NCI-H187 treated with DMSO at 0.1 percent for 48 hours (cell line): ENCODE results near the gene SLIT1.

ENCODE experiments used
- DNase-seq: peaks from one replicate; lab custom pipeline; 2025; lab: John Stamatoyannopoulos, UW

SLIT1 gene

GRCh38 chr10:97200616-97201015 is 14.9 kb upstream of the SLIT1 start:
- no peak for DNase-seq

GRCh38 chr10:97199152-97199551 is 13.4 kb upstream of the SLIT1 start:
- no peak for DNase-seq

- no peak for DNase-seq
Observed at GRCh38 chr10:97197030-97197500, 11.3 kb upstream of the SLIT1 start.

- DNase-seq, result no peak
Observed at GRCh38 chr10:97196223-97197029, 10.7 kb upstream of the SLIT1 start.

GRCh38 chr10:97195706-97196222 is 10.0 kb upstream of the SLIT1 start:
- no peak for DNase-seq

GRCh38 chr10:97192952-97193435 is 7.2 kb upstream of the SLIT1 start:
- no peak for DNase-seq

GRCh38 chr10:97190450-97190849 is 4.7 kb upstream of the SLIT1 start:
- DNase-seq, result no peak

- no peak for DNase-seq
Observed at GRCh38 chr10:97188261-97188711, 2.5 kb upstream of the SLIT1 start.

GRCh38 chr10:97186911-97187310 is 1.2 kb upstream of the SLIT1 start:
- DNase-seq, result no peak

GRCh38 chr10:97184971-97185325 is 811 bp downstream of the SLIT1 start:
- no peak for DNase-seq

- no peak for DNase-seq
Observed at GRCh38 chr10:97183314-97183713, 2.4 kb downstream of the SLIT1 start.

GRCh38 chr10:97182288-97182990 is 3.3 kb downstream of the SLIT1 start:
- no peak for DNase-seq

- DNase-seq, result no peak
Observed at GRCh38 chr10:97180986-97181385, 4.8 kb downstream of the SLIT1 start.

GRCh38 chr10:97180363-97180755 is 5.4 kb downstream of the SLIT1 start:
- no peak for DNase-seq

GRCh38 chr10:97179731-97180362 is 5.9 kb downstream of the SLIT1 start:
- no peak for DNase-seq

GRCh38 chr10:97179311-97179710 is 6.4 kb downstream of the SLIT1 start:
- no peak for DNase-seq

- DNase-seq, result no peak
Observed at GRCh38 chr10:97178074-97178473, 7.7 kb downstream of the SLIT1 start.

- no peak for DNase-seq
Observed at GRCh38 chr10:97176226-97176625, 9.5 kb downstream of the SLIT1 start.

- no peak for DNase-seq
Observed at GRCh38 chr10:97175586-97175985, 10.2 kb downstream of the SLIT1 start.

GRCh38 chr10:97174941-97175340 is 10.8 kb downstream of the SLIT1 start:
- no peak for DNase-seq

GRCh38 chr10:97174276-97174775 is 11.4 kb downstream of the SLIT1 start:
- DNase-seq, result no peak

- no peak for DNase-seq
Observed at GRCh38 chr10:97173036-97173435, 12.7 kb downstream of the SLIT1 start.
